Gastrocnemius medialis (tissue), 4 donors: ENCODE results near the gene EHD4. TPM values are rescaled to one million over a fixed set of nuclear protein-coding genes. Genes with fewer than 3 reads are reported as not detected.

ENCODE experiments used
- ATAC-seq, 2 donors: fragments of 150-250 bp; one replicate each; pipeline ENCODE4 v1.9.1; 2016
- DNase-seq, 2 donors: peaks; one replicate each; pipeline ENCODE4 v3.0.0-alpha.2; 2019
- H3K27ac ChIP-seq, 4 donors: fragments of 200-600 bp; sonication (generic); 1 replicate in 1 of 4; 2 replicates in 3 of 4; pipeline ENCODE4 v1.5.1; 2016 to 2018; ENCODE audit warnings: mild to moderate bottlenecking in 2 of 4, moderate library complexity in 1 of 4
- H3K27me3 ChIP-seq, 3 donors: fragments of 200-600 bp; sonication (generic) in 2 of 3; 1 replicate in 1 of 3; 2 replicates in 2 of 3; pipeline versions ENCODE4 v1.5.1 to v1.6.0; 2016 to 2019; ENCODE audit warnings: mild to moderate bottlenecking in 1 of 3, moderate library complexity in 1 of 3
- H3K36me3 ChIP-seq, 2 donors: fragments of 200-600 bp; sonication (generic) in 1 of 2; one replicate each; pipeline ENCODE4 v1.5.1; 2017 to 2018
- H3K4me1 ChIP-seq, 2 donors: fragments of 200-600 bp; sonication (generic) in 1 of 2; one replicate each; pipeline ENCODE4 v1.5.1; 2016 to 2017; ENCODE audit warnings: mild to moderate bottlenecking in 2 of 2
- H3K4me3 ChIP-seq, 4 donors: fragments of 200-600 bp; sonication (generic) in 3 of 4; 1 replicate in 1 of 4; 2 replicates in 3 of 4; pipeline ENCODE4 v1.5.1; 2016 to 2019; ENCODE audit warnings: mild to moderate bottlenecking in 2 of 4
- H3K9me3 ChIP-seq, 3 donors: fragments of 200-600 bp; sonication (generic) in 2 of 3; 1 replicate in 1 of 3; 2 replicates in 2 of 3; pipeline ENCODE4 v1.5.1; 2016 to 2019
- CTCF ChIP-seq, 5 experiments: fragments of 450-650 bp in 3 of 5; fragments of 200-600 bp in 2 of 5; sonication (generic) in 2 of 5; IDR thresholded peaks in 4 of 5; conservative IDR thresholded peaks in 1 of 5; 1 replicate in 4 of 5; 2 replicates in 1 of 5; pipeline ENCODE4 v1.5.1; 2016 to 2019; ENCODE audit warnings: antibody characterized with exemption in 5 of 5, mild to moderate bottlenecking in 3 of 5, moderate library complexity in 3 of 5
- POLR2A ChIP-seq, 2 donors: fragments of 450-650 bp; IDR thresholded peaks; one replicate each; pipeline ENCODE4 v1.6.1; 2017; ENCODE audit warnings: antibody characterized with exemption in 2 of 2, mild to moderate bottlenecking in 2 of 2, moderate library complexity in 2 of 2
- in situ Hi-C, 4 donors: fragments of 200-750 bp; cut with MboI; loops; one replicate each; pipeline versions ENCODE4 v1.15.0 to v1.8.0; 2017; ENCODE audit warnings: low sequenced_read_pairs in 4 of 4
- intact Hi-C: fragments of 100-400 bp; cut with DNase I; formaldehyde crosslinking; loops from one replicate; pipeline ENCODE4 v1.15.1; 2023; ENCODE audit warnings: low total_unique reads
- total RNA-seq, 4 donors: library from RNA; depleted of rRNA; stranded (reverse); fragments of >200 nt; gene quantifications; one replicate each; pipeline versions ENCODE4 v1.1.0 to v1.2.3, GENCODE V29; 2016

The EHD4 gene
- total RNA-seq, 4 donors from 2014 or later = 3.8 to 7.1 (median 4.3) TPM

DNA sequence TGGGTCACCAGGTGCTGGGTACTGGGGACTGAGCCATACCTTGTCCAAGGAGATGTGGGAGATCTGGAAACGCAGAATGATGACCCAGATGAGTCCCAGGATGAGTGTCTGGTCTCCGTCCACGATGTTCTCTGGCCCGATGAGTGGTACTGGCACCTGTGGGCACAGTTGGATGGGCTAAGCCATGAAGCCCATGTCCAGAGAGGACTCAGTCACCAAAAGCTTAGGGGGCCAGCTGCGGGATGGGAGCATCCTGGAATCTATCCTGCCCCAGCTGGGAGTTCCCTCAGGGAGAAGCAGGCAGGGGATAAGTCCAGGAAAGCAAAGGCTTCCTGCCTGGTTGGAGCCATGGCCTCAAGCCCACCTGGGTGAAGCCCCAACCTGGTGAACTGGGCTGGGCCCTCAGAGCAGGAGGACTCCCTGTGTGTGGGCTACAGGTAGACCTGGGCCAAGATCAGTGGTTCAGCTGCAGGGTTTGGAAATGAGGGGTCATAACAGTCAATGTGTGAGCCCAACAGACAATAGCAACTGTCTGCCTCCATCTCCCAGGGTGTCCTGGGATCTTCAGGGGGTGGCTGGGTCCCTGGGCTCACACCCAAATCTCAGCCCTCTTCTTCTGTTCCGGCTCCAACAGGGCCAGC is 82.2 kb downstream of the EHD4 start:
- H3K4me3 ChIP-seq = no peak overlapping the region
- H3K9me3 ChIP-seq = no peaks in the 10 kb centered on the region
- ATAC-seq = no peak
- H3K27ac ChIP-seq = no peak overlapping the region
- intact Hi-C loops = no loop called here
- no peak for DNase-seq
- H3K36me3 ChIP-seq = no peaks in the 10 kb centered on the region
- in situ Hi-C loops = no loop called here
- H3K4me1 ChIP-seq = peaks cover 16 to 22% of the 10 kb centered on the region in 2 donors
- no peaks in the 10 kb centered on the region for H3K27me3 ChIP-seq
- no peak for TF ChIP-seq CTCF (IDR thresholded peaks at IDR 0.05 in 4 of 5, conservative IDR thresholded peaks at IDR 0.05 in 1 of 5)
- no peak for TF ChIP-seq POLR2A (IDR thresholded peaks at IDR 0.05)

- no peaks in the 10 kb centered on the region for H3K27me3 ChIP-seq
- no peak for DNase-seq
- no peak overlapping the region for H3K27ac ChIP-seq
- no peak overlapping the region for H3K4me3 ChIP-seq
- peaks cover 7 to 10% of the 10 kb centered on the region in 2 donors for H3K4me1 ChIP-seq
- TF ChIP-seq CTCF (IDR thresholded peaks at IDR 0.05 in 4 of 5, conservative IDR thresholded peaks at IDR 0.05 in 1 of 5) (no peak), POLR2A (IDR thresholded peaks at IDR 0.05) (no peak)
- no peak for ATAC-seq
- H3K9me3 ChIP-seq = no peaks in the 10 kb centered on the region
- no peaks in the 10 kb centered on the region for H3K36me3 ChIP-seq
- intact Hi-C loops (no loop called here), in situ Hi-C loops (no loop called here)
Observed at GRCh38 chr15:41888662-41889253, 83.6 kb downstream of the EHD4 start.

DNA sequence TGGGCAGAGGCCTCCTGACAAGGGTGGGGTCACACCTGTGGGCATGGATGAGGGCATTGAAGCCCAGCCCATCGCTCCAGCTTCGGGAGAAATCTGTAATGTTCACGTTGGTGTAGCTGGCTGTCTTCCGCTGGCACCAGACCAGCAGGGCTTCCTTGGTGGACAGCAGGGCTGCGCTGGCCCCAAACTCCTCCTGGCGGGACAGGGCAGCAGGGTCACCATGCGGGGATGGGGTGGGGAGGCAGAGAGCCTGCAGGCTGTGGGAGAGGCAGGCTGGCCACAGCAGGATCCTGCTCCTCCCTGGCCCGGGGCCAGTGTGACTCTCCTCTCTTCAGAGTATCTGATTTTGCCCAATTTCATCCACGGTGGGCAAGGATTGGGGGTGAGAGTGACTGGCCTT is 84.5 kb downstream of the EHD4 start:
- no peak for DNase-seq
- Histone ChIP-seq H3K27me3 (no peaks in the 10 kb centered on the region), H3K9me3 (no peaks in the 10 kb centered on the region), H3K4me1 (peaks cover 5 to 8% of the 10 kb centered on the region in 2 donors), H3K4me3 (no peak overlapping the region), H3K36me3 (no peaks in the 10 kb centered on the region), H3K27ac (no peak overlapping the region)
- in situ Hi-C loops = no loop called here
- no peak for ATAC-seq
- no peak for TF ChIP-seq POLR2A (IDR thresholded peaks at IDR 0.05)
- TF ChIP-seq CTCF (IDR thresholded peaks at IDR 0.05 in 4 of 5, conservative IDR thresholded peaks at IDR 0.05 in 1 of 5) = no peak
- intact Hi-C loops = no loop called here

GRCh38 chr15:41887161-41887560 is 85.2 kb downstream of the EHD4 start:
- intact Hi-C loops = no loop called here
- no peaks in the 10 kb centered on the region for H3K36me3 ChIP-seq
- no peaks in the 10 kb centered on the region for H3K9me3 ChIP-seq
- no peak overlapping the region for H3K4me3 ChIP-seq
- H3K27me3 ChIP-seq = no peaks in the 10 kb centered on the region
- no peak overlapping the region for H3K27ac ChIP-seq
- H3K4me1 ChIP-seq = peaks cover 1 to 2% of the 10 kb centered on the region in 2 donors
- no peak for TF ChIP-seq POLR2A (IDR thresholded peaks at IDR 0.05)
- no peak for TF ChIP-seq CTCF (IDR thresholded peaks at IDR 0.05 in 4 of 5, conservative IDR thresholded peaks at IDR 0.05 in 1 of 5)
- DNase-seq (no peak), ATAC-seq (no peak)
- in situ Hi-C loops = no loop called here
